ENCODE results near the gene GPR156. TPM values are rescaled to one million over a fixed set of nuclear protein-coding genes. Genes with fewer than 3 reads are reported as not detected.
A peak's percentile ranks its signal among the peaks of the same experiment; 100 is the strongest.

Gene GPR156
- total and polyA plus RNA-seq, 2 of the 4 experiments (the other 2 are of a cell fraction), result 0.09 to 0.18 TPM

DNA sequence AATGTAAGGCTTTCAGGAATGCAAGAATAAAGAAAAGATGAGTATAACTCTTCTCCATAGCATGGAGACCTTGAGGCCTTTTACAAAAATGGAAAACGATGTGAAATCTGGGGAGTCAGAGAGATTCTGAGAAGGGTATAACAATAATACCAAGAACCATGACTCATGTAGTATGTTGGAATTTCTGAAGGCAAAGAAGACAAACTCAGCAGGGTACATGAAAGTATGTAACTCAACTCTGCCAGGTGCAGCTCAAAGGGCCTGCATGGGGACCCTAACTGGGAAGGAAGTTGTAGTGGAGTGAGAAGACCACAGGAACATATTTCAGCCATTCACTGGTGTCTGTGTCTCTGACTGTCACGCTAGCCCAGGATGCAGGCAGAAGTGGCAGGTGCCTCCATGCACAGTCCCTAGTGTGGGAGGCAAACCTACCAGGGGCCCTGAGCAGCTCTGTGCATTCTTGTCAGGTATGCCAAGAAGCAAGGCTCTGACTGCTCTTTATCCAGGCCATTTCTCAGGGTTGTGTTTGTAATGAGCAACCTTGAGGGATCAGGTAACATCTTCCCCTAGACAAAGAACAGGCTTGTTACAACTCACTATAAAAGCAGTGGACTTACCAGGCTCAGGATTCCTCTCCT lies 57.2 kb downstream of the GPR156 start:
- no peak for ATAC-seq (ENCODE audit: low read depth)
- Histone ChIP-seq H2AFZ (replicated peaks; ENCODE audit: low read length, poor library complexity) (peak overlapping the region; percentile 13), H4K5ac (ENCODE audit: low read depth, low read length) (no peak overlapping the region), H3K9me1 (ENCODE audit: insufficient read depth, low read length) (no peaks in the 10 kb centered on the region), H3K27me3 (ENCODE audit: control insufficient read depth, insufficient read depth, low read length) (peaks cover 2% of the 10 kb centered on the region; the same call in 1 of the 2 replicates), H4K91ac (ENCODE audit: insufficient read depth, low read depth, low read length) (no peak overlapping the region), H3K9me3 (ENCODE audit: control insufficient read depth, insufficient read depth, low read length) (no peaks in the 10 kb centered on the region; the same call in 1 of the 2 replicates), H2BK120ac (ENCODE audit: low read depth, low read length) (no peak overlapping the region), H3K4me1 (ENCODE audit: control insufficient read depth, insufficient read depth, low read length) (no peaks in the 10 kb centered on the region), H3K18ac (ENCODE audit: low read depth, low read length) (no peak overlapping the region), H4K20me1 (ENCODE audit: insufficient read depth, low read length) (no peaks in the 10 kb centered on the region), H2BK15ac (ENCODE audit: low read depth, low read length) (no peak overlapping the region), H2AK9ac (replicated peaks; ENCODE audit: low read depth, low read length, poor library complexity) (no peak overlapping the region), H2BK20ac (ENCODE audit: low read depth, low read length) (no peak overlapping the region), H3K27ac (ENCODE audit: insufficient read depth, low read length) (no peak overlapping the region), H3K36me3 (ENCODE audit: control insufficient read depth, insufficient read depth, low read length) (no peaks in the 10 kb centered on the region), H3K9ac (ENCODE audit: low read depth, low read length) (no peak overlapping the region), H3K79me1 (ENCODE audit: low read depth in 1 of 2, low read length in 2 of 2) (no peaks in the 10 kb centered on the region), H3K56ac (ENCODE audit: extremely low read depth, insufficient read depth, low read length) (no peak overlapping the region), H4K8ac (ENCODE audit: low read depth in 2 of 2, low read length in 2 of 2) (no peak overlapping the region), H2AK5ac (ENCODE audit: low read depth, low read length) (no peak overlapping the region), H3K14ac (replicated peaks; ENCODE audit: low read depth, low read length) (no peak overlapping the region), H2BK5ac (ENCODE audit: low read depth, low read length, poor library complexity, severe bottlenecking) (no peak overlapping the region), H3K4me2 (ENCODE audit: low read depth, low read length) (no peak overlapping the region), H3K4me3 (ENCODE audit: insufficient read depth, low read depth, low read length) (no peak overlapping the region), H3K4ac (ENCODE audit: low read depth, low read length) (no peak overlapping the region), H3K23ac (ENCODE audit: low read depth, low read length) (no peak overlapping the region)
- DNase-seq, result no peak
- no CpG with 5 or more reads among the region's 2 CpGs for WGBS, 2 experiments (ENCODE audit: extremely low coverage in 2 of 2, insufficient read length in 1 of 2)
- intact Hi-C loops (cut with micrococcal nuclease) (no loop called here), dilution Hi-C loops (cut with HindIII; ENCODE audit: low sequenced_read_pairs, unreplicated experiment) (no loop called here), in situ Hi-C loops (cut with MboI; ENCODE audit: low sequenced_read_pairs) (no loop called here)
- TF ChIP-seq NFE2L2 (IDR thresholded peaks at IDR 0.05; ENCODE audit: low read depth, low read length), result no peak
- no peak for TF ChIP-seq MAFK (IDR thresholded peaks at IDR 0.05; ENCODE audit: low read depth, low read length)
- TF ChIP-seq CEBPB (IDR thresholded peaks at IDR 0.05; ENCODE audit: low read depth, low read length), result no peak
- no peak for TF ChIP-seq MAZ (IDR thresholded peaks at IDR 0.05; ENCODE audit: borderline replicate concordance, low read depth, low read length)
- TF ChIP-seq, protein P1, sequence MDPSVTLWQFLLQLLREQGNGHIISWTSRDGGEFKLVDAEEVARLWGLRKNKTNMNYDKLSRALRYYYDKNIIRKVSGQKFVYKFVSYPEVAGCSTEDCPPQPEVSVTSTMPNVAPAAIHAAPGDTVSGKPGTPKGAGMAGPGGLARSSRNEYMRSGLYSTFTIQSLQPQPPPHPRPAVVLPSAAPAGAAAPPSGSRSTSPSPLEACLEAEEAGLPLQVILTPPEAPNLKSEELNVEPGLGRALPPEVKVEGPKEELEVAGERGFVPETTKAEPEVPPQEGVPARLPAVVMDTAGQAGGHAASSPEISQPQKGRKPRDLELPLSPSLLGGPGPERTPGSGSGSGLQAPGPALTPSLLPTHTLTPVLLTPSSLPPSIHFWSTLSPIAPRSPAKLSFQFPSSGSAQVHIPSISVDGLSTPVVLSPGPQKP (IDR thresholded peaks at IDR 0.05; ENCODE audit: borderline replicate concordance, low read depth, low read length), result no peak
- TF ChIP-seq RAD21 (IDR thresholded peaks at IDR 0.05; ENCODE audit: low read length), result no peak
- TF ChIP-seq RFX5 (IDR thresholded peaks at IDR 0.05; ENCODE audit: low read depth, low read length), result no peak
- TF ChIP-seq CTCF (conservative IDR thresholded peaks at IDR 0.05; ENCODE audit: low read depth, low read length), result no peak
- no peak for TF ChIP-seq CHD1 (IDR thresholded peaks at IDR 0.05; ENCODE audit: low read depth, low read length)
- BruUV-seq (replicated peaks), result no TSS peak
- CTCF ChIA-PET, result interaction anchor here (0.6 to 1.5 kb wide), 2 partner anchors 10 to 793 kb away, joined by 3 read pairs; no protein-coding TSS in a partner anchor
- POLR2A ChIA-PET (ENCODE audit: unreplicated experiment), result no interaction called here
